BE2C (cell line): ENCODE measurements around the gene GANAB.
"Not testable (repeated sequence)": the region's sequence is repeated elsewhere in the genome, so short reads cannot be mapped to it uniquely, and the experiment has no call there.

Experiments
- DNase-seq: peaks from one replicate; pipeline ENCODE4 v3.0.0-alpha.2; 2020
- H3K27me3 ChIP-seq: fragments of 250-450 bp; sonication (Bioruptor Pico); 2 replicates; pipeline ENCODE4 v1.5.1; 2020; ENCODE audit warnings: mild to moderate bottlenecking
- H3K36me3 ChIP-seq: fragments of 250-450 bp; sonication (Bioruptor Pico); 2 replicates; pipeline ENCODE4 v1.5.1; 2020; ENCODE audit warnings: mild to moderate bottlenecking
- H3K4me1 ChIP-seq: fragments of 250-450 bp; sonication (Bioruptor Pico); 2 replicates; pipeline ENCODE4 v1.5.1; 2020
- H3K4me3 ChIP-seq: 2 replicates; pipeline ENCODE4 v1.5.1; 2011; ENCODE audit warnings: low read depth, low read length
- H3K9me3 ChIP-seq: fragments of 250-450 bp; sonication (Bioruptor Pico); 2 replicates; pipeline ENCODE4 v1.5.1; 2020
- TF ChIP-seq, protein P1 (sequence below): IDR thresholded peaks from 2 replicates; pipeline ENCODE4 v1.5.1; 2012; ENCODE audit warnings: mild to moderate bottlenecking, low read depth, low read length

The GANAB gene

DNA sequence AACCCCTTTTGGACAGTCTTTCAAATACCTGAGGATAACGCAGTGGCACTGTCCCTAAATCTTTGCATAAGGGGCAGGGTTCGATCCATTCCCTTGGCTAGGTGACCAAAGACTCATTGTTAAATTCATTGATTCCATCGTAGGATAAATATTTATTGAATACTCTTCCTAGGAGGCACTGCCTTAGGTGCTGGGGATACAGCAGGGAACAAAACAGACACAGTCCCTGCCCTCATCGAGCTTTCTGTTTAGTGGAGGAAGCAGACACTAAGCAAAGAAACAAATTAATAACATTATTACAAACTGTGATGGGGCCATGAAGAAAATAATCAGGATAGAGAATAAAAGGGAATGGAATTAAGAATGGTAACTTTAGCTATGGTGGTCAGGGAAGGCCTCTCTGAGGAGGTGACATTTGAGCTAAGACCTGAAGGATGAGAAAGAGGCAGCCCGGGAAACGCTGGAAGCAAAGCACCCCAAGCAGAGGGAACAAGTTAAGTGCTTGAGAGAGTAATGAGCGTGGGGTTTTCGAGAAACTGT is 25.3 kb downstream of the GANAB start:
- Histone ChIP-seq H3K4me1 (no peaks in the 10 kb centered on the region), H3K36me3 (no peaks in the 10 kb centered on the region), H3K4me3 (peak overlapping the region; percentile 76), H3K27me3 (no peaks in the 10 kb centered on the region), H3K9me3 (no peaks in the 10 kb centered on the region)
- DNase-seq, result no peak
- TF ChIP-seq, protein P1, sequence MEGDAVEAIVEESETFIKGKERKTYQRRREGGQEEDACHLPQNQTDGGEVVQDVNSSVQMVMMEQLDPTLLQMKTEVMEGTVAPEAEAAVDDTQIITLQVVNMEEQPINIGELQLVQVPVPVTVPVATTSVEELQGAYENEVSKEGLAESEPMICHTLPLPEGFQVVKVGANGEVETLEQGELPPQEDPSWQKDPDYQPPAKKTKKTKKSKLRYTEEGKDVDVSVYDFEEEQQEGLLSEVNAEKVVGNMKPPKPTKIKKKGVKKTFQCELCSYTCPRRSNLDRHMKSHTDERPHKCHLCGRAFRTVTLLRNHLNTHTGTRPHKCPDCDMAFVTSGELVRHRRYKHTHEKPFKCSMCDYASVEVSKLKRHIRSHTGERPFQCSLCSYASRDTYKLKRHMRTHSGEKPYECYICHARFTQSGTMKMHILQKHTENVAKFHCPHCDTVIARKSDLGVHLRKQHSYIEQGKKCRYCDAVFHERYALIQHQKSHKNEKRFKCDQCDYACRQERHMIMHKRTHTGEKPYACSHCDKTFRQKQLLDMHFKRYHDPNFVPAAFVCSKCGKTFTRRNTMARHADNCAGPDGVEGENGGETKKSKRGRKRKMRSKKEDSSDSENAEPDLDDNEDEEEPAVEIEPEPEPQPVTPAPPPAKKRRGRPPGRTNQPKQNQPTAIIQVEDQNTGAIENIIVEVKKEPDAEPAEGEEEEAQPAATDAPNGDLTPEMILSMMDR, result no peak

DNA sequence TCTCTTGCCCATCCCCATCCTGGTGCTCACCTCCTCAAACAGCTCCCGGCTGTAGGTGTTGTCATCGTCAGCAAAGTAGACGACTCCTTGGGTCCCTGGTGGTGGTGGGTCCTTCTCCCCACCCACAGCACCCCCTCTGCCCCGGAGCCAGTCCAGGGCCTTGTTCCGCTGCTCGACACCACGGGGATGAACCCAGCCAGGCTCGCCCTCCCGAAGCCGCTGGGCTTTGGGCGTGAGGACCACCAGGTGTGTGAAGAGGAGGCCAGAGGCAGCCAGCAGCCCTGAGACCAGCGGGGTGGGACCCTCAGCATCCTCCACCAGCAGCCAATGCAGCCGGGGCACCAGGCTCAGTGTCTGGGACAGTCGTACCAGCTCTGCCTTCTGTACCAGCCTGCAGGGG is 29.5 kb downstream of the GANAB start:
- H3K4me3 ChIP-seq, H3K27me3 ChIP-seq, H3K9me3 ChIP-seq, H3K36me3 ChIP-seq, DNase-seq, H3K4me1 ChIP-seq: not testable (repeated sequence)

DNA sequence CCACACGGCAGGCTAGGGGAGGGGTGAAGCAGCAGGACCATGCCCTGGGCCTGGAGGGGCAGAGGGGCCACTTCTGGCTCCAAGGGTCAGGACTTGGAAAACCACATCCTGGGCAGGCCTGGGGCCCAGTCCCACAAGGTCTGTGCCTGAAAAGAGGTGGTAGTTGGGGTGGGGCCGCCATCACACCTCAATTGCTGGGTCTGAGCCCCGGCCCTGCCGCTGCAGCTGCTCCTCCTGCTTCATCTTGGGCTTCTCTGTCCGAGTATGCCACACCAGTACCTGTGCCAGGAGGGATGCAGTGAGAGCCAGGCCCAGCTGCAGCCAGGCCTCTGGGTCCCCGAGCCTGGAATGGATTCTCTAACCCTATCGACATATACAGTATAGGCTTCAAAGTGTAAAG is 30.9 kb downstream of the GANAB start:
- TF ChIP-seq, protein P1, result no peak
- Histone ChIP-seq H3K4me1 (no peaks in the 10 kb centered on the region), H3K36me3 (no peaks in the 10 kb centered on the region), H3K9me3 (no peaks in the 10 kb centered on the region), H3K27me3 (no peaks in the 10 kb centered on the region), H3K4me3 (no peak overlapping the region)
- DNase-seq, result no peak

DNA sequence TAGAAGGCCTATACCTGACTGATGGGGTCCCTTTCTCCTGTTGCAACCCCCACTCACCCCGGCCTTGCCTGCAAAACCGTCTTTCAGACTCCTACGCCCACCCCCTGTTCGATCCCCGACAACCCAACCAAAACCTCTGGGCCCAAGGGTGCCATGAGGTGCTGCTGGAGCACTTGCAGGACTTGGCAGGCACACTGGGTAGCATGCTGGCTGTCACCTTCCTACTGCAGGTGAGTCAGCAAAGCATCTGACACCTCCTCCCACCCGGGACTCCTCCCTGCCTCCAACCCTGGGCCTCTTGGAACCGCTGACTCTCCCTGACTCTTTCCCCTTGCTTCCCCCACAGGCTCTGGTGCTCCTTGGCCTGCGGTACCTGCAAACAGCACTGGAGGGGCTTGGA is 32.1 kb downstream of the GANAB start:
- Histone ChIP-seq H3K36me3 (no peaks in the 10 kb centered on the region), H3K27me3 (no peaks in the 10 kb centered on the region), H3K4me1 (no peaks in the 10 kb centered on the region), H3K4me3 (no peak overlapping the region), H3K9me3 (no peaks in the 10 kb centered on the region)
- TF ChIP-seq, protein P1, result no peak
- no peak for DNase-seq

DNA sequence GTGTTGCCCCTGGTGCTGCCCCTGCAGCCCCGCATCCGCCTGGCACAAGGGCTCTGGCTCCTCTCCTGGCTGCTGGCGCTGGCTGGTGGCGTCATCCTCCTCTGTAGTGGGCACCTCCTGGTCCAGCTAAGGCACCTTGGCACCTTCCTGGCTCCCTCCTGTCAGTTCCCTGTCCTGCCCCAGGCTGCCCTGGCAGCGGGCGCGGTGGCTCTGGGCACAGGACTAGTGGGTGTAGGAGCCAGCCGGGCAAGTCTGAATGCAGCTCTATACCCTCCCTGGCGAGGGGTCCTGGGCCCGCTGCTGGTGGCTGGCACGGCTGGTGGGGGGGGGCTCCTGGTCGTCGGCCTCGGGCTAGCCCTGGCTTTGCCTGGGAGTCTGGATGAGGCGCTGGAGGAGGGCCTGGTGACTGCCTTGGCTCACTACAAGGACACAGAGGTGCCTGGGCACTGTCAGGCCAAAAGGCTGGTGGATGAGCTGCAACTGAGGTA is 33.1 kb downstream of the GANAB start:
- DNase-seq, result peak; percentile 37
- peak overlapping the region; percentile 23 for H3K4me3 ChIP-seq
- TF ChIP-seq, protein P1, result no peak

DNA sequence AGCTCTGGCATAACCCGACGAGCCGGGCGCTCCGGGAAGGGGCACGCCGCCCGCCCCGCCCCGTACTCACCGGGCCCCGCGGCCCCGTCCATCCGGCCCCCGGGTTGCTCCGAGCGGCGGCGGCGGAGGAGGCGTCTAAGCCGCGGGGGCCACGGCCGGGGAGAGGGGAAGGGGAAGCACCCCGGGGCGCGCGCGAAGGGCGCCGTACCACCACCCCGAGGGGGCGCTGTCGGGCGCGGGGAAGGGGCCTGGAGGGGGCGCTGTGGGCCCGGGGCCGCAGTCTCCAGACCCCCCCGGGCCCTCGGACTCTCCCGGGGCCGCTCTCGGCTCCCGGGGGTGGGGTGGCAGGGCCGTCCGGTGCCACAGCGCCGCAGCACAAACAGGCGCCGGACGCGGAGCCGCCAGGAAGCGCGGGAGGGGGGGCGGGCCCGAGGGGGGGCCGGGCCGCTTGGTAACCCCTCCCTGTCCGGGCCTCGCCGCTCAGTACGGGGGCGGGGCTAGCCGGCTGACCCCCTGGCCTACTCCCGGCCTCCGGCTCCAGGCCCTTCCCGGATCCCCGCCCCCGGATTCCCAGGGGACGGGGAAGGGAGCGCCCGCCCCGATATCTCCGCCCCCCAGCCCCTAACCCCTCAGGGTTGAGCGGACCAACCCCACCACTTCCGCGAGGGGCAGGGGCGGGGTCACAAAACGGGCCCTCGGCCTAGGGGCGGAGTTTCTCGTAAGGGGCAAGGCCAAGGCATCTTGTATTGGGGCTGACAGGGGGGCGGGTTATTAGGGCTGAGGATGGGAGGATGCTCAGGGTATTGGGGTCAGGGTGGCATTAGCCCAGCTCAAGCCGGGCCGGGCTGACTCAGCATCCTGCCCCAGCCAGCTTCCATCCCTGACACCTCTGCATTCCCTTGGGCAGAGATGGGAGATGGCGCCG is 33.8 kb downstream of the GANAB start, which contains the start of the genes EML3 and ROM1:
TSS of gene EML3 (minus strand) at position 410 of the 925 bp plus-strand sequence. CDS start at position 92, 318 bp downstream.
TSS of gene ROM1 (plus strand) at position 892 of the 925 bp plus-strand sequence. CDS start at position 917, 25 bp downstream.
- H3K27me3 ChIP-seq, result no peaks in the 10 kb centered on the region
- peak within 1 kb of the TSS; percentile 70 for H3K4me3 ChIP-seq
- H3K36me3 ChIP-seq, result no peaks in the 10 kb centered on the region
- no peaks in the 10 kb centered on the region for H3K9me3 ChIP-seq
- TF ChIP-seq, protein P1, result peak; percentile 62
- peak; percentile 87 for DNase-seq
- no peaks in the 10 kb centered on the region for H3K4me1 ChIP-seq

More for the DNA sequence above, 33.1 kb downstream of the GANAB start:
- no peaks in the 10 kb centered on the region for H3K36me3 ChIP-seq
- no peaks in the 10 kb centered on the region for H3K27me3 ChIP-seq
- H3K9me3 ChIP-seq, result no peaks in the 10 kb centered on the region
- H3K4me1 ChIP-seq, result no peaks in the 10 kb centered on the region
